Central memory CD8-positive, alpha-beta T cell (primary cell): ENCODE measurements around the gene CDKN2B-AS1.

Experiments used
- ATAC-seq: fragments of 150-1000 bp; cut with Tn5 transposase; replicated peaks from 2 replicates; pipeline ENCODE4 v1.10.0; 2022; ENCODE audit warnings: mild to moderate bottlenecking, moderate FRiP score, moderate number of reproducible peaks; ENCODE audit not compliant: poor library complexity, severe bottlenecking; ENCODE audit errors: extremely low read depth
- DNase-seq, 2 donors: peaks; one replicate each; pipeline ENCODE4 v3.0.0; 2021; ENCODE audit warnings: low spot score in 2 of 2
- H3K27ac Mint-ChIP-seq: one replicate; pipeline ENCODE4 v1.8.0; 2022; ENCODE audit warnings: low read depth, mild to moderate bottlenecking, moderate library complexity, mixed read lengths
- H3K27me3 Mint-ChIP-seq: one replicate; pipeline ENCODE4 v1.8.0; 2022; ENCODE audit warnings: mixed read lengths
- H3K36me3 Mint-ChIP-seq: one replicate; pipeline ENCODE4 v1.8.0; 2022; ENCODE audit warnings: mild to moderate bottlenecking, moderate library complexity, mixed read lengths; ENCODE audit not compliant: insufficient read depth
- H3K4me1 Mint-ChIP-seq: one replicate; pipeline ENCODE4 v1.8.0; 2022; ENCODE audit warnings: mixed read lengths
- H3K4me3 Mint-ChIP-seq: one replicate; pipeline ENCODE4 v1.8.0; 2022; ENCODE audit warnings: mild to moderate bottlenecking, moderate library complexity, mixed read lengths
- H3K9me3 Mint-ChIP-seq: one replicate; pipeline ENCODE4 v1.8.0; 2022; ENCODE audit warnings: mixed read lengths

Gene CDKN2B-AS1

DNA sequence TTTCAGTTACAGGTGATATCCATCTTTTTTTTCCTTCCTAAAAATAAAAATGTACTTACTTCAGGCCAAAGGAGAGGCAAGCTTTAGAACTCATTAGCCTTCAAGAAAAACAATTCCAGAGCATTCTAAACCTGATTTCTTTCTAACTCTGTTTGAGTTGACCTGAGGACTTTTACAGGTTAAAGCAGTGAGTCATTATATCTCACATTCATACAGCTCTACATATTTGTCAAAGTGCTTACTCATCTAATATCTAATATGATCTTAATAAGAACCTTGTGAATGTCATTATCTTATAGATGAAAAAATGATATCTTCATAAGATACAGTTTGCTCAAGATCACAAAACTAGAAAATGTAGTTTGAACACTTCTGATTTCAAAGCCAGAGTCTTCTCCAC is 163.7 kb downstream of the CDKN2B-AS1 start:
- ATAC-seq (no peak), DNase-seq (no peak)
- no peaks in the 10 kb centered on the region for H3K9me3 Mint-ChIP-seq
- no peak overlapping the region for H3K27ac Mint-ChIP-seq
- no peaks in the 10 kb centered on the region for H3K36me3 Mint-ChIP-seq
- no peak overlapping the region for H3K4me3 Mint-ChIP-seq
- H3K27me3 Mint-ChIP-seq = peaks cover 8% of the 10 kb centered on the region
- no peaks in the 10 kb centered on the region for H3K4me1 Mint-ChIP-seq

DNA sequence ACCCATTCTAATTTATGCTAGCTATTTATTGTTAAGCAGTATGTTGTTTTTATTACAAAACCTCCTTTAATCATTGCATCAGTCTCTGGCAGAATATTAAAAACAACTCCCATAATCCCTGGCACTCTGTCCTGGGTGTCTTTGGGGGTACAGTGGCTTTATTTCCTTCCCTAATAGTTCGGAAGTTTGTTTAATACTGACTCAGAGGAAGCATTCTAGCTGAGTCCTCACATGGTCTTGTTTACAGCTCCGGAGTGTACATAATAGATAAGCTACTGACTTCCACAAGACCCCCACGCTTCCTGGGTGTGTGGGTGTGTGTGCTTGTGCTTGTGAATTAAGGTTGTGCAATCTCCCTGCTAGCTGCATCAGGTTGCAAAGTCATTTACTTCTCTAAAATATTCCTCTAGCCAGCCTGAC is 164.3 kb downstream of the CDKN2B-AS1 start:
- DNase-seq (no peak), ATAC-seq (no peak)
- H3K4me1 Mint-ChIP-seq = no peaks in the 10 kb centered on the region
- peaks cover 8% of the 10 kb centered on the region for H3K27me3 Mint-ChIP-seq
- no peak overlapping the region for H3K27ac Mint-ChIP-seq
- H3K9me3 Mint-ChIP-seq = no peaks in the 10 kb centered on the region
- no peak overlapping the region for H3K4me3 Mint-ChIP-seq
- no peaks in the 10 kb centered on the region for H3K36me3 Mint-ChIP-seq

DNA sequence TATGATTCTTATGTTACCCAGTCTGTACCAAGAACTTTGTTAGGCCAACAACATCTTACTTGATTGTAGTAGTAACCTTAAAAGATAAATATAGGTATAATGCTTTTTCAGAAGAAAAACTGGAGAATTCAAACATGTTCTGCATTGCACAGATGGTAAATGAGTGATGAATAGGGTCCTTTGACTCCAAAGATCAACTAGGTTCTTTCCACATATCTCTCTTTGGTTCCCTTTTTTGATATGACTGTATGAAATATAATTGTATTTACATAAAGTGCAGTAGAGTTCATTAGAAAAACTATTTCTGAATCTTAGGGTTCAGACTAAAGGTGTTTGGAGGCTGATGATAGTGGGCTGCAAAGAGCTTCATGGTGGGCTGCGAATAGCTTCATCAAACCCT is 165.0 kb downstream of the CDKN2B-AS1 start:
- H3K4me3 Mint-ChIP-seq = no peak overlapping the region
- DNase-seq (no peak), ATAC-seq (no peak)
- H3K36me3 Mint-ChIP-seq = no peaks in the 10 kb centered on the region
- H3K27ac Mint-ChIP-seq = no peak overlapping the region
- H3K27me3 Mint-ChIP-seq = peaks cover 12% of the 10 kb centered on the region
- H3K9me3 Mint-ChIP-seq = no peaks in the 10 kb centered on the region
- no peaks in the 10 kb centered on the region for H3K4me1 Mint-ChIP-seq

DNA sequence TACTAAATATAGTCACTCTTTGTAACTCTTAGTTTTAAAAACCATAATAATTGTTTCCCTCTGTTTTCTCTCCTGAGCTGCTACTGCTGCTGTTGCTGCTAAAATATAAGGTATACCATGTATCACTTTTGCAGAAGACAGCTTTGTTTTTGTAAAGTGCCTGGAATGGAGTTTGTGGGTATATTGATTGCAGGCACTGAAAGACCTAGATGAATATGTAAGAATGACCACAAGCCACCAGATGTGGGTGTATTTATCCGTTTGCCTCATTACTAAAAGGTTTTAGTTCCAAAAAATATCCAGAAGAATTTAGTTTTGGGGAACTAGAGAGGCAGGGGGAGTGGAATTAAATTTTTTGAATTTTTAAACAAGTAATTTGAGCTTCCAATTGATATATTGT is 165.6 kb downstream of the CDKN2B-AS1 start:
- no peak overlapping the region for H3K27ac Mint-ChIP-seq
- ATAC-seq (no peak), DNase-seq (no peak)
- H3K4me3 Mint-ChIP-seq = no peak overlapping the region
- peaks cover 18% of the 10 kb centered on the region for H3K27me3 Mint-ChIP-seq
- no peaks in the 10 kb centered on the region for H3K4me1 Mint-ChIP-seq
- H3K36me3 Mint-ChIP-seq = no peaks in the 10 kb centered on the region
- H3K9me3 Mint-ChIP-seq = no peaks in the 10 kb centered on the region

DNA sequence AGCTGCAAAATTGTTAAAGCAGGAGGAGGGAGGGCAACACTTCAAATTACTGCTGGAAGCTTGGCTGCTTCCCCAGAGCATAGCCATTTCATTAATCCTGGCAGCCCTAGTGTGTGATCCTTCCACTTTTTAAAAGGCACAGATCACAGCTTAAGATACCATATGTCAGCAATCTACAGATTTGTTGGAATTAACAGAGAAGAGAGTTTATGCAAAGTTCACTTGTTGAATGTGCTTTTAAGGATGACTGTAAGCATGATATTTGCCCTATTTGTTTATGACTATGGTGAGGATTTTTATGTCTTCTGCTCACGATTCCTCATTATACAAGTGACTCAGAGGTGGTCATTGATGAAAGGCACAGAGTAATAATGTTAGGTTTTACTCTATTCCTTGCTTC is 170.6 kb downstream of the CDKN2B-AS1 start:
- Mint-ChIP-seq H3K4me3 (no peak overlapping the region), H3K27ac (no peak overlapping the region), H3K4me1 (no peaks in the 10 kb centered on the region), H3K9me3 (no peaks in the 10 kb centered on the region), H3K36me3 (no peaks in the 10 kb centered on the region), H3K27me3 (peaks cover 19% of the 10 kb centered on the region)
- no peak for DNase-seq
- ATAC-seq = no peak

DNA sequence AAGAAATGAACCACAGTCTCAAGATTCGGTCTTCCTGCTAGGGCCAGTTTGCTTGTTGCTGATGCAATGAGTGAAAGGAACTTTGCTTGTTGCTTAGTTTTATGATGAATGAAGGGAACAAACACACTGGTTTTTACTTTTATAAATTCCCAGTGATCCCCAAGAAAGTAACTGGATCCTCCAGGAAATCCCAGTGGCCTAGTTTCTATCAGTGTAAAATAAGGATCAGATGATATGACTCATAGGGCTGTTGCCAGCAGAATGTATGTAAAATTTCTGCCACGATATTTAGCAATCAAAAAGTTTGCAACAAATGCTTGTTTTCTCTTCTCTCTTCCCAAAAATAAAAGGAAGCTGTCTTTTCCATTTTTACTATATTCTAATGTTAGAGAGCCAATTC is 174.7 kb downstream of the CDKN2B-AS1 start:
- no peak for DNase-seq
- Mint-ChIP-seq H3K4me3 (no peak overlapping the region), H3K27ac (no peak overlapping the region), H3K27me3 (peaks cover 10% of the 10 kb centered on the region), H3K36me3 (no peaks in the 10 kb centered on the region), H3K4me1 (no peaks in the 10 kb centered on the region), H3K9me3 (no peaks in the 10 kb centered on the region)
- no peak for ATAC-seq

DNA sequence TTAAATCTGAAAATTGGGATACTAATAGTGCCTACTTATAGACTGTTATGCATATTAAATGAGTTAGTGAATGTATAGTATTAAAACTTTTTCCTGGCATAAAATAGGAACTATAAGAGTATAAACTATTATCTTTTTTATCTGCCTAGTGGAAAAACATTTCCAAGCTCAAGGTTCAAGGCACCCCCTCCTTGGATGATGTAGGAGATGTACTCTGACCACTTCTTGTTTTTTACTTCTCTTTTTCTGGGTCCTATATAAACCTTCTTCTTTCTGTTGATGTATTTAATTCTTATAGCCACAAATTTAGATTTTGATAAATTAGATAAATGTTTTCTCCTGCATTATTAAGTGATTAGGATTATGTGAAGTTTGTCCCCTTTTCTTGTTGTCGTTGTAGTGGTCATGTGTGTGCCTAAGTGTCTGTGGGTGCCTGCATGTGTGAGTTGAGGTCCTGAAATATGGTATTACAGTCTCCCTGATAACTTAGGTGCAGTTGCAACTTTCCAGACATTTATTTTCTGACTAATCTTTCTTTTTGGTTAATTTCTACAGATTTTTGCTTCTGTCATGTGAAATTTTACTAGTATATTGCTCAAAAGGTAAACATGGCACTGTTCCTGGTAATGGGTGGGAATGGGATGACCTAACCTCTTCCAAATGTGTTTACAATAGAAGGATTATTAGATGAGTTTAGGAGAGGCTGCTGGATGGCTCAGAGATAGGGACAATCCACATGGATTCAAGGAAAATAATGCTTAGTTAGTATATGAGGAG is 175.3 kb downstream of the CDKN2B-AS1 start:
- Mint-ChIP-seq H3K36me3 (no peaks in the 10 kb centered on the region), H3K4me1 (no peaks in the 10 kb centered on the region), H3K27me3 (peaks cover 4% of the 10 kb centered on the region), H3K27ac (no peak overlapping the region), H3K9me3 (no peaks in the 10 kb centered on the region), H3K4me3 (no peak overlapping the region)
- no peak for ATAC-seq
- no peak for DNase-seq
